Fibroblast of skin of left biceps (primary cell): ENCODE data around the gene QKI.

Source experiments
- DNase-seq, 2 experiments: peaks; one replicate each; pipeline ENCODE4 v3.0.0-alpha.2; 2013; ENCODE audit warnings: low read depth in 2 of 2

The QKI gene

DNA sequence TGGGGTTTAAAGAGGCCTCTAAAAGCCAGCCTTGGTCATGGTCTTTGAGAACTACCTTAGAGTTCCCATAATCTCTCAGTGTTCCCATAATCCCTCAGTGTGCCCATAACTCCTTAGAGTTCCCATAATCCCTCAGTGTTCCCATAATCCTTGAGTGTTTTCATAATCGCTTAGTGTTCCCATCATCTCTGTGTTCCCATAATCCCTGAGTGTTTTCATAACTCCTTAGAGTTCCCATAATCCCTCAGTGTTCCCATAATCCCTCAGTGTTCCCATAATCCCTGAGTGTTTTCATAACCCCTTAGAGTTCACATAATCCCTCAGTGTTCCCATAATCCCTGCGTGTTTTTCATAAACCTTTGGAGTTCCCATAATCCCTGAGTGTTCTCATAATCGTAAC, 199.2 kb downstream of the QKI start:
- no peak for DNase-seq

DNA sequence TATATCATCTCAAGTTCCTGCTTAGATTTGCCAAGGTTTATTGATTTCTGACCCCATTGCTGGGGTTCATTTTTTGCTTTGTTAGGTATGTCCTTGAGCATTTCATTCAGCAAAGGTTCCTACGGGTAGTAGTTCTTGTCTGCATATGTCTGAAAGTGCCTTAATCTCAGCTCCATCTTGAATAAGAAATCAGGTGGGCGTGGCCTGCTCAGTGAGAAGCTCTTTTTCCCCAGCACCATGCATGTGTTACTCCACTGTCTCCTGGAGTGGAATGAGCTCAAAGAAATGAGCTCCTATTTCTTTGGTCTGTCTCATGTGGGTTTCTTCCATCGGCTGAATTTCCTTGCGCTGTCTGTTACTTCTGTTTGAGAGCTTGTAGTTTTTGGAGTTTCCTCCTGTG, 201.9 kb downstream of the QKI start:
- no peak for DNase-seq

DNA sequence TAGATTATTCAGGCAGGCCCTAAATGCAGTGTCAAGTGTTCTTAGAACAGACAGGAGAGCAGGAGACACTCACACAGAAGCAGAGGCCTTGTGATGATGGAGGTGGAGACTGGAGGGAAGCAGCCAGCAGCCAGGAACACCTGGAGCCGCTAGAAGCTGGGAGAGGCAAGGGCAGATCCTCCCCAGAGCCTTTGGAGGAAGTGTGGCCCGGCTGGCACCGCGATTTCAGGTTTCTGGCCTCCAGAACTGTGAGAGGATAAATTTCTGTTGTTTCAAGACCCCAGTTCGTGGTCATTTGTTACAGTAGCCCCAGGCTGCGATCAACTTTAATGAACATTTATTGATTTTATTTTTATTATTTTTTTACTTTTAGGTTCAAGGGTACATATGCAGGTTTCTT, 203.0 kb downstream of the QKI start:
- DNase-seq, result no peak

DNA sequence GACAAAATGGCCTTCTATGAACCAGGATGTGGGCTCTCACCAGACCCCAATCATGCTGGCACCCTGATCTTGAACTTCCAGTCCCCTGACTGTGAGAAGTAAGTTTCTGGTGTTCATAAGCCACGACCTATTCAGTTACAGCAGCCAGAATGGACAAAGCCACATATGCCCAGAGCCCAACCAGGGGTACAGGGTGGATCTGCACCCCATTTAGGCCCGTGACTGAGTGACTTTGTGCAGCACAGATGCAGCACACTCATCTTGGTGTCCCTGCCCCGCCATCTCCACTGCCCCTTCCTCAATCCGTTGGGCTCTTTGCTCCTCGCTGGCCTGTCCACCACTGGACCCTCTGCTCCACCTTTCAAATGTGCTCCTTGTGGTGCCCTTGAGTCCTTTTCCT, 205.6 kb downstream of the QKI start:
- DNase-seq, result no peak

DNA sequence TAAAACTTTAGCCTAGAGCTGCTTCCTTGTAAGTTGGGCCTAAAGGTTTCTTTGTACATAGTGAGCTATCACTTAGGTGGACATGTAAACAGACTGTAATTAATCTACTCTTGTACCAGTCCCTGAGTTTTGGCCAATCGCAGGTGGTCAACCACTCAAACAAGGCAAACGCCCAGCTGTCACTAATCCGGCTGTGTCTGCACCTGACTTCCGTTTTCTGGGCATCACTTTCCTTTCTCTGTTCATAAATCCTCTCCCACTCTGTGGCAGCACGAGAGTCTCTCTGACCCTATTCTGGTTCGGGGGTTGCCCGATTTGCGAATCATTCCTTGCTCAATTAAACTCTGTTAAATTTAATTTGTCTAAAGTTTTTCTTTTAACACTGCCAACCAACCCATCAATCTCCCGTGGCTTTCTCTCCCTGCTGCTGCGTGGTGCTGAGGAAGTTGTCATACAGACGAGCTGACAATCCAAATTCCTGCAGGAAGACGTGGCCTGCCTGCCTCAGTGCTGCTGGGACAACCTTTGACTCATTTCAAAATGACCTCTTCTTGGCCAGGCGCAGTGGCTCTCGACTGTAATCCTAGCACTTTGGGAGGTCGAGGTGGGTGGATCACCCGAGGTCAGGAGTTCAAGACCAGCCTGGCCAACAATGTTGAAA, 206.3 kb downstream of the QKI start:
- DNase-seq, result no peak

DNA sequence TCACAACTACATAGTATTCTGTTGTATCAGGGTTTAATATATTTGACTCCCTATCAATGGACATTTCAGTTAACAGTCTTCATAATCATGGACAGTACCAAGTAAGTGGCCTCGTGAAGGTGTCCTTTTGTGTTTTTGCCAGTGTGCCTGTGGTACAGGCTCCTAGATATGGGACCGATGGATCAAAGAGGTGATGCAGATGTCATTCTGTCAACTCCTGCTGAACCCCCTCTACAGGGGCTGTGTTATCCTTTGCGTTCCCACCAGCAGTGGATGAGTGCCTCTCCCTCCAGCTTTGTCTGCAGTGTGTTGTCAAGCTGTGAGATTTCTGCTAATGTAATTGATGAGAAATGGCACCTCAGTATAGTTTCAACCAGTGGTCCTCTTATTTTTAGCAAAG, 210.7 kb downstream of the QKI start:
- no peak for DNase-seq

DNA sequence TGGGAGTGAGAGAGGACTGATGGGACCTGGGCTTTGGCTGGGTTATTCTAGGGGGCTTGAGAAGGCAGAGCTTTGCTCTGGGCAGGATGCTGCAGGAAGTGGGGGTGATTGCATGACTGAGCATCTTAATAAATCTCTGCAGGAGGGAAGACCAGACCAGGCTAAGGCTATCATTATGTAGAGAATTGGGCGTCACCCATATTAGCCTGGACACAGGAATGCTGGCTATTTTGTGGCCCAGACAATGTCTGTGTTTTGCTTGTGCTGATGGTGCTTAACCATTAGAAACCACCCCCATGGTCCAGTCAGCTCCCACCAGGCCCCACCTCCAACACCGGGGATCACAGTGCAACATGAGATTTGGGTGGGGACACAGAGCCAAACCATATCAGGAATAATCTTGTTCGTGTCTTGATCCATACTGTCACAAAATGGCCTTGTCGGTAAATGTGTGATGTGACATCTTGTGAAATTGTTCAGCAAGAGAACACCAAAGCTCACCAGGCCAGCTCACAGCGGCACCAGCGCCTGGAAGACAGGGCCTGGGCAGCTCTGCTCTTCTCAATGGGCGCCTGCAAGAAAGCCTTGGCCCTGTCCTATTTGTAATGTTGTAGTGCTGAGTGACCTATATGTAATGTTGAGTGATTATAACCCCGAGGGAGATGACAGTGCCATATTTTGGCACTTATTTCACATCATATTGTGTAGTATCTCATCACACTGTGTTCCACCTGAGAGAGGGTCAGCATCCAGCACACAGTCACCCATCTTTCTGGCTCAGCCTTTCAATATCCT, 211.8 kb downstream of the QKI start:
- DNase-seq, result no peak

DNA sequence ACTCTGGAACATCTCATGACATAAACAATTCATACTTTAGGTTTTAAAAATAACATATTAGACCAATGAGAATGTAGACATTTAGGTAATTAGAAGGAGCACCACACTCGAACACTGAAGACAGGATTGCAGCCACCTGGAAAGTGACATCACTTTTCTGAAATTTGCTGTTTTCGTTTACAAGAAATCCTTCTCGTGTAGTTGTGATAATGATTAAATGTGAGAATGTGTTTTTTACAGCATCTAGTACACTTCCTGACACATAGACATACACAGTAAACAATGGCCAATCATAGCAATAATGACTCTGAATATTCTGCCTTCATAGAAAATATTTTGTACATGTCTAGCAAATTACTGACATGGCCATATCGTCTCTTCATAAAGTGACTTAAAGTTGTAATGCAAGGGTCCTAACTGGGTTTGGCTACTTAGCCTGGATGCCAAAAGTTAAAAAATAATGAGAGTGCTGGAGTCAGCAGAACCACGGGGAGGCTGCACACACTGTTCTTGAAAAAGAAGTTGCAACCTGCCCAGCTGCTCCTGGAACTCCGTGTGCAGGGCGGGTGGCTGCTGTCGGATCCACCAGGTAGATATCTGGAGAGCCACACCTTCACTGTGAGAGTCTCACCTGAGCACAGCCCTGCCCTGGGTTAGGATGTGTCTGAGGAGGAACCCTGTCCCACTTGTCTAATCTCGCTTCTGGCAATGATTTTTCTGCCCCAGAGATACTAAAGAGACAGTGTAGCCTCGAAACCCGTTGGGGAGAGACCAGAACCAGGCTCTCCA, 212.9 kb downstream of the QKI start:
- no peak for DNase-seq
